Lower leg skin (tissue), 4 donors: ENCODE results near the gene CCT4. TPM values are rescaled to one million over a fixed set of nuclear protein-coding genes. Genes with fewer than 3 reads are reported as not detected.
"Not testable (repeated sequence)": the region's sequence is repeated elsewhere in the genome, so short reads cannot be mapped to it uniquely, and the experiment has no call there.

Experiments used
- DNase-seq, 2 donors: peaks; one replicate each; pipeline ENCODE4 v3.0.0-alpha.2; 2019; ENCODE audit warnings: low spot score in 2 of 2
- H3K4me3 ChIP-seq: fragments of 200-600 bp; sonication (generic); 2 replicates; pipeline ENCODE4 v1.5.1; 2017; ENCODE audit warnings: mild to moderate bottlenecking, low read depth; ENCODE audit not compliant: poor library complexity, severe bottlenecking
- CTCF ChIP-seq, 3 donors: fragments of 450-650 bp; IDR thresholded peaks; one replicate each; pipeline ENCODE4 v1.5.1; 2016; ENCODE audit warnings: antibody characterized with exemption in 3 of 3, mild to moderate bottlenecking in 3 of 3, moderate library complexity in 2 of 3
- POLR2A ChIP-seq, 2 donors: fragments of 450-650 bp; IDR thresholded peaks; one replicate each; pipeline ENCODE4 v1.6.1; 2016 to 2017; ENCODE audit warnings: antibody characterized with exemption in 2 of 2, mild to moderate bottlenecking in 1 of 2, moderate library complexity in 1 of 2
- WGBS, 2 donors: methylation state at CpG; one replicate each; pipeline ENCODE4 v1.1.5; 2018; 5-methylcytosine and 5-hydroxymethylcytosine counted together
- intact Hi-C: fragments of 100-400 bp; cut with DNase I; formaldehyde crosslinking; loops from one replicate; pipeline ENCODE4 v1.15.0; 2023; ENCODE audit warnings: low total_unique reads
- total RNA-seq, 4 donors: library from RNA; depleted of rRNA; stranded (reverse); fragments of >200 nt; gene quantifications; one replicate each; pipeline ENCODE4 v1.1.0, GENCODE V29; 2016

The CCT4 gene
- total RNA-seq, 4 donors from 2014 or later, result 68.5 to 79.6 (median 72.1) TPM

- intact Hi-C loops, result no loop called here
- 86 to 88% methylated on average over 15 of the region's 15 CpGs for WGBS, 2 donors
- no peak for DNase-seq
- TF ChIP-seq POLR2A (IDR thresholded peaks at IDR 0.05) (no peak), CTCF (IDR thresholded peaks at IDR 0.05) (no peak)
- no peak overlapping the region for H3K4me3 ChIP-seq
These were observed 36.6 kb upstream of the CCT4 start for GRCh38 chr2:61924895-61925663.

- no peak overlapping the region for H3K4me3 ChIP-seq
- no peak for DNase-seq
- TF ChIP-seq POLR2A (IDR thresholded peaks at IDR 0.05), result no peak
- TF ChIP-seq CTCF (IDR thresholded peaks at IDR 0.05), result no peak
- intact Hi-C loops, result no loop called here
These were observed 34.3 kb upstream of the CCT4 start for GRCh38 chr2:61922714-61923113.

GRCh38 chr2:61920548-61920947 lies 32.1 kb upstream of the CCT4 start:
- 85 to 96% methylated on average over 1 of the region's 1 CpG for WGBS, 2 donors
- TF ChIP-seq POLR2A (IDR thresholded peaks at IDR 0.05), result no peak
- TF ChIP-seq CTCF (IDR thresholded peaks at IDR 0.05), result no peak
- no peak overlapping the region for H3K4me3 ChIP-seq
- no peak for DNase-seq
- intact Hi-C loops, result no loop called here

- DNase-seq, intact Hi-C loops, H3K4me3 ChIP-seq: not testable (repeated sequence)
- 94 to 95% methylated on average over 4 of the region's 4 CpGs for WGBS, 2 donors
These were observed 26.3 kb upstream of the CCT4 start for GRCh38 chr2:61914794-61915193.

GRCh38 chr2:61911510-61911909 lies 23.1 kb upstream of the CCT4 start:
- peak in 1 of 2 donors; percentile 26 for DNase-seq
- intact Hi-C loops, result no loop called here
- whole genome bisulfite sequencing, 2 donors, result 80 to 83% methylated on average over 4 of the region's 4 CpGs
- TF ChIP-seq CTCF (IDR thresholded peaks at IDR 0.05) (no peak), POLR2A (IDR thresholded peaks at IDR 0.05) (no peak)
- no peak overlapping the region for H3K4me3 ChIP-seq

GRCh38 chr2:61910603-61911002 lies 22.1 kb upstream of the CCT4 start:
- peak in 1 of 2 donors; percentile 50 for DNase-seq
- TF ChIP-seq POLR2A (IDR thresholded peaks at IDR 0.05) (no peak), CTCF (IDR thresholded peaks at IDR 0.05) (no peak)
- WGBS, 2 donors, result 53 to 70% methylated on average over 9 of the region's 9 CpGs
- H3K4me3 ChIP-seq, result no peak overlapping the region
- intact Hi-C loops, result no loop called here
